ENCODE data around the gene FLNB. TPM values are rescaled to one million over a fixed set of nuclear protein-coding genes. Genes with fewer than 3 reads are reported as not detected.
"Not testable (repeated sequence)": the region's sequence is repeated elsewhere in the genome, so short reads cannot be mapped to it uniquely, and the experiment has no call there.

Gene FLNB
- total and polyA plus RNA-seq, 2 experiments from 2014 or later, result 69.4 to 172 TPM

DNA sequence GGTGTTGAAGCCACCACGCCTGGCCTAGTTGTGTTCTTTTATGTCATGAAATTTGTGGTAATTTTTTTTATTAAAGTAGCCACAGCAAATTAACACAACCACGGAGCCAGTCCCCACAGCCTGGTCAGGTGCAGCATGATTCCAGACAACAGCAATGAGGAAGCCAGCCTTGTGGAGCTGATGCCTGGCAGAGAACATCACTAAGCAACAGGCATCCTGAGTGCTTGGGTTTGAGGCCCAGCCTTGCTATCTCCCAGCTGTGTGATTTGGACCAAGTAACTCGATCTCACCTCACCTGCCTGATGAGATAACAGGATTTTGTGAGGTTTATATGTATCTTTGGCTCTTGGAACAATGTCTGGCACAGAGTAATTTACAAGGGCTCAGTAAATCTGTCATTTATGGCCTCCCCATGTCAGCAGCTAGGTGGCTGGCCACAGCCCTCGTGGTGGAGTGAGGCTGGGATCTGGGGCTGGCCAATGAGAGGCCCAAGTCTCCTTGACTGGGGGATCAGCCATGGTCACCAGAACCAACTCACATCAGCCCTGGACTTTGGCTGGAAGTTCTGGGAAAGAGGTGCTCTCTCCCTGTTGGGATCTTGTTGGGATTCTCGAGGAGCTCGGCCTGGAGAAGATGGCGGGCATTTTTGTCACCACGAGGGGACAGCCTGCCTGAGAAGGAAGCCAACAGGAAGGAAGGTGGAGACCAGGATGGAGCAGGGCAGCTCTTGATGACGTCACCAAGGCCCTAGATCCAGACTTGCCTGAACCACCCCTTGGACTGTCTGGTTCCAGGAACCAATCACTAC, 22.8 kb upstream of the FLNB start:
- Histone ChIP-seq H3K9me3 (ENCODE audit: low read depth) (no peaks in the 10 kb centered on the region), H3K4me3 (no peak overlapping the region), H3K4me1 (ENCODE audit: insufficient read depth) (peaks cover 10% of the 10 kb centered on the region), H2AFZ (no peak overlapping the region), H3K36me3 (replicated peaks; ENCODE audit: insufficient read depth, low read depth) (no peaks in the 10 kb centered on the region), H3K79me2 (no peaks in the 10 kb centered on the region), H3K4me2 (no peak overlapping the region), H3K9me2 (replicated peaks; ENCODE audit: insufficient read depth) (no peaks in the 10 kb centered on the region), H4K20me1 (ENCODE audit: insufficient read depth, poor library complexity, severe bottlenecking) (no peaks in the 10 kb centered on the region), H3K27me3 (no peaks in the 10 kb centered on the region), H3K27ac (no peak overlapping the region)
- TF ChIP-seq EZH2phosphoT487 (IDR thresholded peaks at IDR 0.05; ENCODE audit: low read depth, severe bottlenecking, unreplicated experiment) (no peak), EZH2 (IDR thresholded peaks at IDR 0.05; ENCODE audit: borderline replicate concordance) (no peak)
- TF ChIP-seq, protein P1, sequence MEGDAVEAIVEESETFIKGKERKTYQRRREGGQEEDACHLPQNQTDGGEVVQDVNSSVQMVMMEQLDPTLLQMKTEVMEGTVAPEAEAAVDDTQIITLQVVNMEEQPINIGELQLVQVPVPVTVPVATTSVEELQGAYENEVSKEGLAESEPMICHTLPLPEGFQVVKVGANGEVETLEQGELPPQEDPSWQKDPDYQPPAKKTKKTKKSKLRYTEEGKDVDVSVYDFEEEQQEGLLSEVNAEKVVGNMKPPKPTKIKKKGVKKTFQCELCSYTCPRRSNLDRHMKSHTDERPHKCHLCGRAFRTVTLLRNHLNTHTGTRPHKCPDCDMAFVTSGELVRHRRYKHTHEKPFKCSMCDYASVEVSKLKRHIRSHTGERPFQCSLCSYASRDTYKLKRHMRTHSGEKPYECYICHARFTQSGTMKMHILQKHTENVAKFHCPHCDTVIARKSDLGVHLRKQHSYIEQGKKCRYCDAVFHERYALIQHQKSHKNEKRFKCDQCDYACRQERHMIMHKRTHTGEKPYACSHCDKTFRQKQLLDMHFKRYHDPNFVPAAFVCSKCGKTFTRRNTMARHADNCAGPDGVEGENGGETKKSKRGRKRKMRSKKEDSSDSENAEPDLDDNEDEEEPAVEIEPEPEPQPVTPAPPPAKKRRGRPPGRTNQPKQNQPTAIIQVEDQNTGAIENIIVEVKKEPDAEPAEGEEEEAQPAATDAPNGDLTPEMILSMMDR (IDR thresholded peaks at IDR 0.05; ENCODE audit: poor library complexity), result no peak
- WGBS (ENCODE audit: low lambda C conversion rate, missing lambda C conversion rate), result 83% methylated on average over 9 of the region's 9 CpGs
- no peak for DNase-seq (ENCODE audit: low spot score)

DNA sequence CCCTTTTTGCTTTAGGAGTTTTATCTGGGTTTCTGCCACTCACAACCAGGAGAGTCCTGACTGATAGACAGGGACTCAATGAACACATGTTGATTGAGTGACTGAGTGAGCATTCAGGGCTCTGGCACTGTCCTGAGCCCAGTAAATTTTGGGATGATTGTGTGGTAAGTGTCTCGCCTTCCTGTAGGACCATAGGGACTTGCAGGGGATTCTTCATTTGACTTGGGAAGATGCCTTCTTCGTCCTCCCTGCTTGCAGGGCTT, 22.3 kb upstream of the FLNB start:
- Histone ChIP-seq H3K79me2 (no peaks in the 10 kb centered on the region), H3K4me2 (no peak overlapping the region), H3K9me3 (ENCODE audit: low read depth) (no peaks in the 10 kb centered on the region), H4K20me1 (ENCODE audit: insufficient read depth, poor library complexity, severe bottlenecking) (no peaks in the 10 kb centered on the region), H3K27ac (no peak overlapping the region), H3K4me3 (no peak overlapping the region), H3K9me2 (replicated peaks; ENCODE audit: insufficient read depth) (no peaks in the 10 kb centered on the region), H3K27me3 (no peaks in the 10 kb centered on the region), H3K36me3 (replicated peaks; ENCODE audit: insufficient read depth, low read depth) (no peaks in the 10 kb centered on the region), H3K4me1 (ENCODE audit: insufficient read depth) (peaks cover 10% of the 10 kb centered on the region), H2AFZ (no peak overlapping the region)
- no peak for TF ChIP-seq EZH2phosphoT487 (IDR thresholded peaks at IDR 0.05; ENCODE audit: low read depth, severe bottlenecking, unreplicated experiment)
- TF ChIP-seq, protein P1 (IDR thresholded peaks at IDR 0.05; ENCODE audit: poor library complexity), result no peak
- TF ChIP-seq EZH2 (IDR thresholded peaks at IDR 0.05; ENCODE audit: borderline replicate concordance), result no peak
- no peak for DNase-seq (ENCODE audit: low spot score)
- 100% methylated on average over 2 of the region's 2 CpGs for WGBS (ENCODE audit: low lambda C conversion rate, missing lambda C conversion rate)

DNA sequence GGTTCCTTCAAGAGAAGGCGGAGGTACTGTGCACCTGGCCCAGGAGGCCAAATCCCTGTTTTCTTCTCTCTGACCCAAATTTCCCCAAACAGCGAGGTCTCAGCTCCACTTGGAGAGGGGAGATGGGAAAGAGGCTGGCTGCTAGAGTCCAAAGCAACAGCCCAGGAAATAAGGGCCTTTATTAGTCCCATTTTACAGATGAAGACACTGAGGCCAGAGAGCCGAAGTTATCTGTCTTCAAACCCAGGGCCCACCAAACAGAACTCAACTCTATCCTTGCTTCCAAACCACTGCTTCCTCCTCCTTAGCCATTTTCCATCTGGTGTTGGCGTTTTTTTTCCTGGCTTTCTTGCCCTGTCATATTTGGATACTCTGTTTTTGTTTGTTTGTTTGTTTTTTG, 22.0 kb upstream of the FLNB start:
- Histone ChIP-seq H3K79me2 (no peaks in the 10 kb centered on the region), H3K4me2 (no peak overlapping the region), H3K27me3 (no peaks in the 10 kb centered on the region), H2AFZ (no peak overlapping the region), H3K9me2 (replicated peaks; ENCODE audit: insufficient read depth) (no peaks in the 10 kb centered on the region), H4K20me1 (ENCODE audit: insufficient read depth, poor library complexity, severe bottlenecking) (no peaks in the 10 kb centered on the region), H3K4me3 (no peak overlapping the region), H3K9me3 (ENCODE audit: low read depth) (no peaks in the 10 kb centered on the region), H3K36me3 (replicated peaks; ENCODE audit: insufficient read depth, low read depth) (no peaks in the 10 kb centered on the region), H3K4me1 (ENCODE audit: insufficient read depth) (peaks cover 10% of the 10 kb centered on the region), H3K27ac (no peak overlapping the region)
- DNase-seq (ENCODE audit: low spot score), result no peak
- WGBS (ENCODE audit: low lambda C conversion rate, missing lambda C conversion rate), result 95% methylated on average over 4 of the region's 4 CpGs
- TF ChIP-seq EZH2 (IDR thresholded peaks at IDR 0.05; ENCODE audit: borderline replicate concordance), result no peak
- TF ChIP-seq, protein P1 (IDR thresholded peaks at IDR 0.05; ENCODE audit: poor library complexity), result no peak
- no peak for TF ChIP-seq EZH2phosphoT487 (IDR thresholded peaks at IDR 0.05; ENCODE audit: low read depth, severe bottlenecking, unreplicated experiment)

DNA sequence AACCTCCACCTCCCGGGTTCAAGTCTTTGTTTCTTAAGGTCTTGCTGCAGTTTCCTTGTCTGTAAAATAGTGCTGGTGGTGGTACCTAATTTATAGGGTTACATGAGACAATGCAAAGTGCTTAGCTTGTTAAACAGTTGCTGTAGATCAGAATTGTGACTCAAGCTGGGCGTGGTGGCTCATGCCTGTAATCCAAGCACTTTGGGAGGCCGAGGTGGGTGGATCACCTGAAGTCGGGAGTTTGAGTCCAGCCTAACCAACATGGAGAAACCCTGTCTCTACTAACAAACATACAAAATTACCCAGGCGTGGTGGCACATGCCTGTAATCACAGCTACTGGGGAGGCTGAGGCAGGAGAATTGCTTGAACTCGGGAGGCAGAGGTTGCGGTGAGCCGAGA, 19.0 kb upstream of the FLNB start:
- H3K27ac ChIP-seq, result not testable (repeated sequence)

More for the DNA sequence above, 19.0 kb upstream of the FLNB start:
- not testable (repeated sequence) for H3K9me2 ChIP-seq (replicated peaks; ENCODE audit: insufficient read depth); H3K4me3 ChIP-seq; H2AFZ ChIP-seq; H3K27me3 ChIP-seq; H3K36me3 ChIP-seq (replicated peaks; ENCODE audit: insufficient read depth, low read depth); DNase-seq (ENCODE audit: low spot score); H4K20me1 ChIP-seq (ENCODE audit: insufficient read depth, poor library complexity, severe bottlenecking); H3K79me2 ChIP-seq; H3K9me3 ChIP-seq (ENCODE audit: low read depth); H3K4me2 ChIP-seq
- 87% methylated on average over 8 of the region's 8 CpGs for WGBS (ENCODE audit: low lambda C conversion rate, missing lambda C conversion rate)
- H3K4me1 ChIP-seq (ENCODE audit: insufficient read depth), result peaks cover 13% of the 10 kb centered on the region

All from hepatocyte (in vitro differentiated cells).